Effector CD8-positive, alpha-beta T cell (primary cell): ENCODE measurements around the gene MTA1.

Experiments used
- DNase-seq: peaks from one replicate; lab custom pipeline; 2025; lab: John Stamatoyannopoulos, UW

MTA1 gene

GRCh38 chr14:105423488-105424195, 4.0 kb downstream of the MTA1 start:
- DNase-seq, result no peak

GRCh38 chr14:105424861-105425260, 5.2 kb downstream of the MTA1 start:
- DNase-seq, result no peak

GRCh38 chr14:105425823-105426247, 6.2 kb downstream of the MTA1 start:
- no peak for DNase-seq

- DNase-seq, result no peak
Measured at GRCh38 chr14:105426416-105427130, 6.9 kb downstream of the MTA1 start.

GRCh38 chr14:105427412-105427811, 7.8 kb downstream of the MTA1 start:
- no peak for DNase-seq

- no peak for DNase-seq
Measured at GRCh38 chr14:105427936-105428485, 8.4 kb downstream of the MTA1 start.

- DNase-seq, result no peak
Measured at GRCh38 chr14:105430042-105430441, 10.4 kb downstream of the MTA1 start.

- DNase-seq, result no peak
Measured at GRCh38 chr14:105430565-105430964, 10.9 kb downstream of the MTA1 start.

- DNase-seq, result no peak
Measured at GRCh38 chr14:105431256-105431655, 11.6 kb downstream of the MTA1 start.

GRCh38 chr14:105432657-105433056, 13.0 kb downstream of the MTA1 start:
- no peak for DNase-seq

GRCh38 chr14:105433161-105433605, 13.6 kb downstream of the MTA1 start:
- DNase-seq, result no peak

- DNase-seq, result no peak
Measured at GRCh38 chr14:105436402-105436801, 16.8 kb downstream of the MTA1 start.

- no peak for DNase-seq
Measured at GRCh38 chr14:105436891-105437722, 17.5 kb downstream of the MTA1 start.

GRCh38 chr14:105437723-105438500, 18.3 kb downstream of the MTA1 start:
- no peak for DNase-seq

GRCh38 chr14:105439179-105439578, 19.6 kb downstream of the MTA1 start:
- DNase-seq, result no peak

GRCh38 chr14:105439710-105440553, 20.3 kb downstream of the MTA1 start:
- DNase-seq, result no peak

GRCh38 chr14:105440554-105440900, 20.9 kb downstream of the MTA1 start:
- DNase-seq, result no peak

GRCh38 chr14:105440992-105441391, 21.4 kb downstream of the MTA1 start:
- no peak for DNase-seq

- DNase-seq, result no peak
Measured at GRCh38 chr14:105442125-105442524, 22.5 kb downstream of the MTA1 start.

GRCh38 chr14:105442834-105443233, 23.2 kb downstream of the MTA1 start:
- no peak for DNase-seq

GRCh38 chr14:105444859-105445258, 25.2 kb downstream of the MTA1 start:
- DNase-seq, result no peak
